PC-3 (cell line): ENCODE data around the gene NEDD4. TPM values are rescaled to one million over a fixed set of nuclear protein-coding genes. Genes with fewer than 3 reads are reported as not detected.

Experiments
- ATAC-seq: fragments of 200-7000 bp; cut with Tn5 transposase; 2 replicates; pipeline ENCODE4 v1.9.1; 2020; ENCODE audit warnings: mild to moderate bottlenecking, moderate library complexity
- BruUV-seq: library from RNA; stranded (reverse); fragments of 400-500 nt; replicated peaks from 2 replicates; lab custom pipeline; 2021; lab: Mats Ljungman, UMichigan
- CTCF ChIA-PET: fragments of 300-600 bp; sonication (Branson Sonifier 250); formaldehyde crosslinking; loops from one replicate; lab custom pipeline; 2022; ENCODE audit warnings: antibody characterized with exemption; lab: Charles Lee
- POLR2A ChIA-PET: fragments of 300-600 bp; sonication (Branson Sonifier 250); formaldehyde crosslinking; loops from one replicate; lab custom pipeline; 2022; ENCODE audit warnings: antibody characterized with exemption; ENCODE audit not compliant: unreplicated experiment; lab: Charles Lee
- DNase-seq: peaks from one replicate; pipeline ENCODE4 v3.0.0-alpha.2; 2015
- H2AFZ ChIP-seq: fragments of 300-600 bp; sonication (generic); 2 replicates; pipeline ENCODE4 v1.6.0; 2016; ENCODE audit warnings: antibody characterized with exemption, low read length
- H3F3A ChIP-seq: fragments of 300-600 bp; sonication (generic); one replicate; pipeline ENCODE4 v1.6.0; 2017; ENCODE audit warnings: antibody characterized with exemption, low read length, control low read depth, mild to moderate bottlenecking; ENCODE audit not compliant: unreplicated experiment
- H3K27ac ChIP-seq: fragments of 300-600 bp; sonication (generic); 2 replicates; pipeline ENCODE4 v1.5.1; 2016; ENCODE audit warnings: mild to moderate bottlenecking, low read length
- H3K27me3 ChIP-seq: fragments of 300-600 bp; sonication (generic); 2 replicates; pipeline ENCODE4 v1.6.1; 2016; ENCODE audit warnings: low read length, mixed read lengths
- H3K36me3 ChIP-seq: fragments of 300-600 bp; sonication (generic); 2 replicates; pipeline ENCODE4 v1.6.1; 2016; ENCODE audit warnings: low read depth, mixed run types, low read length, mixed read lengths
- H3K4me1 ChIP-seq: fragments of 300-600 bp; sonication (generic); 2 replicates; pipeline ENCODE4 v1.5.1; 2016; ENCODE audit warnings: low read length; ENCODE audit not compliant: insufficient read depth
- H3K4me2 ChIP-seq: fragments of 300-600 bp; sonication (generic); 2 replicates; pipeline ENCODE4 v1.6.0; 2016; ENCODE audit warnings: low read length
- H3K4me3 ChIP-seq: fragments of 300-600 bp; sonication (generic); 2 replicates; pipeline ENCODE4 v1.5.1; 2016; ENCODE audit warnings: mild to moderate bottlenecking, low read length, mixed read lengths
- H3K79me2 ChIP-seq: fragments of 300-600 bp; sonication (generic); 2 replicates; pipeline ENCODE4 v1.6.1; 2017; ENCODE audit warnings: low read length, mixed read lengths
- H3K9ac ChIP-seq: fragments of 300-600 bp; sonication (generic); 2 replicates; pipeline ENCODE4 v1.6.0; 2016; ENCODE audit warnings: mild to moderate bottlenecking, low read length
- H3K9me2 ChIP-seq: fragments of 300-600 bp; sonication (generic); replicated peaks from 2 replicates; pipeline ENCODE4 v1.6.1; 2016; ENCODE audit warnings: mixed run types, low read length, mixed read lengths
- H3K9me3 ChIP-seq: fragments of 300-600 bp; sonication (generic); 2 replicates; pipeline ENCODE4 v1.6.1; 2016; ENCODE audit warnings: low read length, mixed read lengths
- H4K20me1 ChIP-seq: fragments of 300-600 bp; sonication (generic); 2 replicates; pipeline ENCODE4 v1.6.1; 2016; ENCODE audit warnings: low read length, mixed read lengths
- CTCF ChIP-seq: fragments of 300-600 bp; sonication (generic); conservative IDR thresholded peaks from 2 replicates; pipeline ENCODE4 v1.5.1; 2017; ENCODE audit warnings: antibody characterized with exemption, low read depth, mild to moderate bottlenecking, low read length
- EZH2 ChIP-seq: fragments of 300-600 bp; sonication (generic); IDR thresholded peaks from one replicate; pipeline ENCODE4 v1.6.1; 2017; ENCODE audit warnings: antibody characterized with exemption, mild to moderate bottlenecking, low read length; ENCODE audit not compliant: unreplicated experiment
- EZH2phosphoT487 ChIP-seq: fragments of 300-600 bp; sonication (generic); IDR thresholded peaks from 2 replicates; pipeline ENCODE4 v1.6.1; 2018; ENCODE audit warnings: mild to moderate bottlenecking, antibody characterized with exemption, low read length, borderline replicate concordance
- intact Hi-C: fragments of 100-400 bp; cut with micrococcal nuclease; formaldehyde crosslinking; loops from 2 replicates; pipeline ENCODE4 v1.9.0; 2023
- total RNA-seq: library from RNA; depleted of rRNA; stranded (reverse); fragments of >200 nt; gene quantifications from 2 replicates; pipeline ENCODE4 v1.2.3, GENCODE V29; 2014

The NEDD4 gene
- total RNA-seq, 1 experiment from 2014 or later, result 9.6 TPM

GRCh38 chr15:56042031-56042430 is 48.6 kb upstream of the NEDD4 start:
- no TSS peak for BruUV-seq
- Histone ChIP-seq H3K4me3 (no peak overlapping the region), H3K79me2 (no peaks in the 10 kb centered on the region), H3K9me2 (no peaks in the 10 kb centered on the region), H2AFZ (no peak overlapping the region), H3K27me3 (no peaks in the 10 kb centered on the region), H3K4me2 (0 out of 2 replicates have a peak overlapping the region, but pooled peaks have one; percentile 2), H3K36me3 (no peaks in the 10 kb centered on the region), H3K27ac (0 out of 2 replicates have a peak overlapping the region, but pooled peaks have one; percentile 16), H3K9ac (no peak overlapping the region), H3K9me3 (no peaks in the 10 kb centered on the region), H3K4me1 (peaks cover 49% of the 10 kb centered on the region), H4K20me1 (no peaks in the 10 kb centered on the region), H3F3A (no peaks in the 10 kb centered on the region)
- intact Hi-C loops, result no loop called here
- POLR2A ChIA-PET, result no interaction called here
- DNase-seq (peak; percentile 30), ATAC-seq (no peak)
- TF ChIP-seq EZH2phosphoT487 (no peak), EZH2 (no peak), CTCF (no peak)
- CTCF ChIA-PET, result no interaction called here

DNA sequence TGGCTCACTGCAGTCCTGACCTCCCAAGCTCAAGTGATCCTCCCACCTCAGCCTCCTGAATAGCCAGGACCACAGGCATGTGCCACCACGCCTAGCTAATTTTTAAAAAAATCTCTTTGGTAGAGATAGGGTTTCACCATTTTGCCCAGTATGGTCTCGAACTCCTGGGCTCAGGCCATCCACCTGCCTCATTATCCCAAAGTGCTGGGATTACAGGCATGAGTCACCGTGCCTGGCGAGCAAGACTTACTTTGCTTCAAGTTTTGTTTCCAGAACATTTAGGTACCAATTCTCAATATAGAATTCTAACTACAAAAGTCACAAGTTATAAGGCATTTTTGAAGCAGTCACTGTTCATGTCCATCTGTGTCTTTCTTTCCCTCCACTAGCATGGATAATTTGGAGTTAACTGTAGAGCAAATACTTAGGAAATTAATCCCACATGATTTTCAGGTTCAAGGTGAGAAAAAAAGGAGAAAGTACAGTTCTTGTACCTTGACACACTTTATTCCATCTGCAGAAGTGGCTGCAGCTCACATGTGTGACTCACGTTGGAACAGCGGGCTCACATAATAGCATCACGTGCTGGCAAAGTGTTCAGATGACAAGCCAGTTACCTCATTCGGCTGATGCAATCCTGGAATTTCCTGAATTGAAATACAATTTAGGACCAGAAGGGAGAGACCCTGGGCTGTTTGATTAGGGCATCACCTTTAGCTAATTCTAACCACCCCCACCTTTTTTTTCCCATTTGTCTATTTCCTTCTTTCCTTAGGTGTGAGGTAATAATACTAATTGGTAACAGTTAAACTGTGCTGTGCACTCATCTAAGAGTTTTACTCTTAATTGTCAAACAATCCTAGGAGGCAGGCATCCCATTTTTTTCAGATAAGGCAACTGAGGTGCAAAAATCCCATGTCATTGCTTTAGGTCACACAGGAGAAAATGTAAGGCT is 46.9 kb upstream of the NEDD4 start:
- peak; percentile 85 for DNase-seq
- peaks cover 42% of the 10 kb centered on the region for H3K4me1 ChIP-seq
- no peaks in the 10 kb centered on the region for H3K36me3 ChIP-seq
- no peak overlapping the region for H2AFZ ChIP-seq
- H3K4me2 ChIP-seq, result peak overlapping the region; percentile 24
- no peak overlapping the region for H3K4me3 ChIP-seq
- no peak for TF ChIP-seq EZH2
- TF ChIP-seq CTCF, result no peak
- ATAC-seq, result peak; percentile 63
- BruUV-seq, result no TSS peak
- H3K79me2 ChIP-seq, result no peaks in the 10 kb centered on the region
- no peak overlapping the region for H3K9ac ChIP-seq
- ChIA-PET CTCF (no interaction called here), POLR2A (no interaction called here)
- H3K27me3 ChIP-seq, result no peaks in the 10 kb centered on the region
- no peaks in the 10 kb centered on the region for H3K9me2 ChIP-seq
- no peaks in the 10 kb centered on the region for H4K20me1 ChIP-seq
- no peaks in the 10 kb centered on the region for H3K9me3 ChIP-seq
- peak overlapping the region; percentile 36 for H3K27ac ChIP-seq
- H3F3A ChIP-seq, result no peaks in the 10 kb centered on the region
- intact Hi-C loops, result no loop called here

DNA sequence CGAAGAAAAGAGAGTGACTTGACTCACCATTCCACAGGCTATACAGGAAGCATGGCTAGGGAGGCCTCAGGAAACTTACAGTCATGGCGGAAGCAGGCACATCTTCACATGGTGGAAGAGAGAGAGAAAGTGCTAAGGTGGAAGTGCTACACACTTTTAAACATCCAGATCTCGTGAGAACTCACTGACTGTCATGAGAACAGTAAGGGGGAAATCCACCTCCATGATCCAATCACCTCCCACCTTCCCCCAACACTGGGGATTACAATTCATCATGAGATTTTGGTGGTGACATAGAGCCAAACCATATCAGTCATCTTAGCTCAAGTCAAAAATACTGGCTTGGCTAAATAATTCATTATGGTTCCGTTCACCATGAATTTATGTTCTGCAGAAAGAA is 45.3 kb upstream of the NEDD4 start:
- no peaks in the 10 kb centered on the region for H3F3A ChIP-seq
- H3K79me2 ChIP-seq, result no peaks in the 10 kb centered on the region
- ChIA-PET CTCF (no interaction called here), POLR2A (no interaction called here)
- no TSS peak for BruUV-seq
- no peaks in the 10 kb centered on the region for H3K27me3 ChIP-seq
- H3K4me1 ChIP-seq, result peaks cover 31% of the 10 kb centered on the region
- H3K9ac ChIP-seq, result no peak overlapping the region
- ATAC-seq (no peak), DNase-seq (no peak)
- H3K27ac ChIP-seq, result no peak overlapping the region
- no peak overlapping the region for H3K4me2 ChIP-seq
- intact Hi-C loops, result no loop called here
- H3K36me3 ChIP-seq, result no peaks in the 10 kb centered on the region
- no peaks in the 10 kb centered on the region for H3K9me3 ChIP-seq
- H3K4me3 ChIP-seq, result no peak overlapping the region
- H4K20me1 ChIP-seq, result no peaks in the 10 kb centered on the region
- H2AFZ ChIP-seq, result no peak overlapping the region
- no peak for TF ChIP-seq EZH2phosphoT487
- TF ChIP-seq CTCF, result no peak
- TF ChIP-seq EZH2, result no peak
- H3K9me2 ChIP-seq, result no peaks in the 10 kb centered on the region
